Lung (tissue), 12 donors: ENCODE results near the gene HOXC11. TPM values are rescaled to one million over a fixed set of nuclear protein-coding genes. Genes with fewer than 3 reads are reported as not detected.

Experiments used
- ATAC-seq: fragments of 200-7000 bp; cut with Tn5 transposase; one replicate; pipeline ENCODE4 v1.9.1; 2020; ENCODE audit warnings: moderate number of reproducible peaks; ENCODE audit not compliant: insufficient read depth, low FRiP score
- DNase-seq, 3 donors: peaks; one replicate each; pipeline ENCODE4 v3.0.0-alpha.2; 2013 to 2017
- H3K27ac ChIP-seq, 2 donors: one replicate each; pipeline ENCODE4 v1.5.1; 2013; ENCODE audit warnings: mild to moderate bottlenecking in 2 of 2, moderate library complexity in 2 of 2, control low read depth in 1 of 2, inconsistent platforms in 1 of 2, low read depth in 1 of 2, low read length in 1 of 2
- H3K27me3 ChIP-seq, 3 donors: one replicate each; pipeline ENCODE4 v1.5.1; 2013; ENCODE audit warnings: low read length in 2 of 3; ENCODE audit not compliant: control insufficient read depth in 3 of 3, insufficient read depth in 3 of 3
- H3K36me3 ChIP-seq, 4 donors: one replicate each; pipeline ENCODE4 v1.5.1; 2013; ENCODE audit warnings: low read length in 4 of 4, mild to moderate bottlenecking in 1 of 4, moderate library complexity in 1 of 4; ENCODE audit not compliant: control insufficient read depth in 4 of 4, insufficient read depth in 4 of 4
- H3K4me1 ChIP-seq, 5 donors: one replicate each; pipeline ENCODE4 v1.5.1; 2013; ENCODE audit warnings: low read length in 5 of 5, mild to moderate bottlenecking in 2 of 5, moderate library complexity in 1 of 5; ENCODE audit not compliant: control insufficient read depth in 5 of 5, insufficient read depth in 5 of 5
- H3K4me3 ChIP-seq: one replicate; pipeline ENCODE4 v1.5.1; 2013; ENCODE audit warnings: mild to moderate bottlenecking, control low read depth, moderate library complexity
- H3K9ac ChIP-seq, 2 donors: one replicate each; pipeline ENCODE4 v1.5.1; 2013; ENCODE audit warnings: low read length in 2 of 2, control low read depth in 1 of 2; ENCODE audit not compliant: insufficient read depth in 1 of 2
- H3K9me3 ChIP-seq, 4 donors: one replicate each; pipeline ENCODE4 v1.5.1; 2013; ENCODE audit warnings: low read length in 3 of 4, mild to moderate bottlenecking in 1 of 4, moderate library complexity in 1 of 4; ENCODE audit not compliant: control insufficient read depth in 4 of 4, insufficient read depth in 3 of 4
- CTCF ChIP-seq: IDR thresholded peaks from 2 replicates; pipeline ENCODE4 v1.5.1; 2012; ENCODE audit warnings: mild to moderate bottlenecking; ENCODE audit errors: control extremely low read depth, extremely low read depth
- WGBS, 2 donors: extraction: QIAGEN DNeasy Blood & Tissue Kit; methylation state at CpG; one replicate each; pipeline ENCODE4 v1.1.7; 2013; 5-methylcytosine and 5-hydroxymethylcytosine counted together
- polyA plus RNA-seq, 2 donors: library from polyadenylated mRNA; stranded (reverse); fragments of 200-250 nt; gene quantifications; one replicate each; pipeline ENCODE4 v1.2.1, GENCODE V29; 2013
- total RNA-seq, 2 donors: library from RNA; depleted of rRNA in 1 of 2; stranded (reverse); fragments of >200 nt in 1 of 2; gene quantifications; one replicate each; pipeline ENCODE4 v1.2.1, GENCODE V29; 2014 to 2021
- donor health status: control.
- donor health status: control.
- donor health status: Bipolar disorder and iron deficiency.
- donor health status: healthy.
- donor health status: DM: yes; HTN: yes; CAD: no.

Gene HOXC11
- total and polyA plus RNA-seq, 4 donors: not detected

GRCh38 chr12:53994009-53994263 is 21.0 kb downstream of the HOXC11 start:
- TF ChIP-seq CTCF: no peak
- H3K36me3 ChIP-seq: no peaks in the 10 kb centered on the region
- ATAC-seq: no peak
- peaks cover 0 to 100% (median 88%) of the 10 kb centered on the region in 3 donors for H3K27me3 ChIP-seq
- H3K4me1 ChIP-seq: peaks cover 0 to 15% (median 0%) of the 10 kb centered on the region in 5 donors
- no peak overlapping the region for H3K4me3 ChIP-seq
- no peak overlapping the region for H3K9ac ChIP-seq
- 5 to 8% methylated on average over 19 of the region's 19 CpGs for WGBS, 2 donors
- peaks cover 0 to 8% (median 0%) of the 10 kb centered on the region in 4 donors for H3K9me3 ChIP-seq
- no peak overlapping the region for H3K27ac ChIP-seq
- DNase-seq: no peak

- Histone ChIP-seq H3K9ac (no peak overlapping the region), H3K27ac (no peak overlapping the region), H3K4me3 (no peak overlapping the region), H3K9me3 (peaks cover 0 to 8% (median 0%) of the 10 kb centered on the region in 4 donors), H3K27me3 (peaks cover 0 to 100% (median 87%) of the 10 kb centered on the region in 3 donors), H3K4me1 (peaks cover 0 to 15% (median 0%) of the 10 kb centered on the region in 5 donors), H3K36me3 (no peaks in the 10 kb centered on the region)
- DNase-seq (no peak), ATAC-seq (no peak)
- WGBS, 2 donors: 2 to 9% methylated on average over 58 to 60 of the region's 60 CpGs
- no peak for TF ChIP-seq CTCF
These were observed 21.5 kb downstream of the HOXC11 start for GRCh38 chr12:53994264-53995001.

- no peaks in the 10 kb centered on the region for H3K36me3 ChIP-seq
- H3K4me1 ChIP-seq: peaks cover 0 to 16% (median 0%) of the 10 kb centered on the region in 5 donors
- no peak overlapping the region for H3K27ac ChIP-seq
- peaks cover 0 to 100% (median 87%) of the 10 kb centered on the region in 3 donors for H3K27me3 ChIP-seq
- WGBS, 2 donors: 4 to 5% methylated on average over 17 of the region's 17 CpGs
- H3K9me3 ChIP-seq: peaks cover 0 to 8% (median 0%) of the 10 kb centered on the region in 4 donors
- ATAC-seq (no peak), DNase-seq (no peak)
- no peak for TF ChIP-seq CTCF
- no peak overlapping the region for H3K4me3 ChIP-seq
- H3K9ac ChIP-seq: no peak overlapping the region
These were observed 22.1 kb downstream of the HOXC11 start for GRCh38 chr12:53995002-53995377.
